ENCODE results near the gene PATE2.

The PATE2 gene

GRCh38 chr11:125778728-125779127 lies at the start of gene PATE2:
PATE2 (minus strand) TSS chr11:125778828; CDS start chr11:125778773, 55 bp downstream.
- no peak for DNase-seq (ENCODE audit: low spot score)

- no peak for DNase-seq (ENCODE audit: low spot score)
Observed at GRCh38 chr11:125807909-125808308, 29.3 kb upstream of the PATE2 start.

GRCh38 chr11:125802387-125802786 lies 23.8 kb upstream of the PATE2 start:
- no peak for DNase-seq (ENCODE audit: low spot score)

GRCh38 chr11:125799808-125800207 lies 21.2 kb upstream of the PATE2 start:
- DNase-seq (ENCODE audit: low spot score): no peak

- no peak for DNase-seq (ENCODE audit: low spot score)
Observed at GRCh38 chr11:125797641-125798040, 19.0 kb upstream of the PATE2 start.

- DNase-seq (ENCODE audit: low spot score): no peak
Observed at GRCh38 chr11:125790825-125791224, 12.2 kb upstream of the PATE2 start.

GRCh38 chr11:125787827-125788226 lies 9.2 kb upstream of the PATE2 start, which contains the start of gene PATE3:
PATE3 (plus strand) TSS chr11:125788127; CDS start chr11:125788152, 25 bp downstream.
- DNase-seq (ENCODE audit: low spot score): no peak

- DNase-seq (ENCODE audit: low spot score): no peak
Observed at GRCh38 chr11:125784678-125785077, 6.0 kb upstream of the PATE2 start.

- DNase-seq (ENCODE audit: low spot score): no peak
Observed at GRCh38 chr11:125777309-125777708, 1.3 kb downstream of the PATE2 start.

GRCh38 chr11:125773516-125773915 lies 5.1 kb downstream of the PATE2 start:
- DNase-seq (ENCODE audit: low spot score): no peak

- DNase-seq (ENCODE audit: low spot score): no peak
Observed at GRCh38 chr11:125772834-125773505, 5.7 kb downstream of the PATE2 start.

GRCh38 chr11:125770583-125770982 lies 8.0 kb downstream of the PATE2 start:
- no peak for DNase-seq (ENCODE audit: low spot score)

GRCh38 chr11:125768336-125769046 lies 10.1 kb downstream of the PATE2 start:
- no peak for DNase-seq (ENCODE audit: low spot score)

- no peak for DNase-seq (ENCODE audit: low spot score)
Observed at GRCh38 chr11:125766251-125766650, 12.4 kb downstream of the PATE2 start.

GRCh38 chr11:125763483-125763882 lies 15.1 kb downstream of the PATE2 start:
- DNase-seq (ENCODE audit: low spot score): no peak

GRCh38 chr11:125762445-125762844 lies 16.2 kb downstream of the PATE2 start:
- DNase-seq (ENCODE audit: low spot score): no peak

- DNase-seq (ENCODE audit: low spot score): no peak
Observed at GRCh38 chr11:125756050-125756449, 22.6 kb downstream of the PATE2 start.

GRCh38 chr11:125750629-125751028 lies 28.0 kb downstream of the PATE2 start:
- no peak for DNase-seq (ENCODE audit: low spot score)

- DNase-seq (ENCODE audit: low spot score): no peak
Observed at GRCh38 chr11:125745979-125746378, 32.6 kb downstream of the PATE2 start, which contains the start of gene PATE1. PATE1 (plus strand) TSS chr11:125746279; CDS start chr11:125746305, 26 bp downstream.

- no peak for DNase-seq (ENCODE audit: low spot score)
Observed at GRCh38 chr11:125743681-125744080, 34.9 kb downstream of the PATE2 start.

GRCh38 chr11:125740617-125741016 lies 38.0 kb downstream of the PATE2 start:
- no peak for DNase-seq (ENCODE audit: low spot score)

- DNase-seq (ENCODE audit: low spot score): no peak
Observed at GRCh38 chr11:125728969-125729368, 49.7 kb downstream of the PATE2 start.

Data from CD4-positive, alpha-beta T cell treated with Interleukin-2 at 100 ng/mL for 4 hours (primary cell).